GM21825 (cell line): ENCODE measurements around the gene DLX6.
"Not testable (repeated sequence)": the region's sequence is repeated elsewhere in the genome, so short reads cannot be mapped to it uniquely, and the experiment has no call there.

Experiments
- ATAC-seq: cut with Tn5 transposase; IDR thresholded peaks from one replicate; pipeline ENCODE4 v1.9.1; 2021; ENCODE audit warnings: mild to moderate bottlenecking, moderate library complexity; ENCODE audit not compliant: unreplicated experiment

The DLX6 gene

DNA sequence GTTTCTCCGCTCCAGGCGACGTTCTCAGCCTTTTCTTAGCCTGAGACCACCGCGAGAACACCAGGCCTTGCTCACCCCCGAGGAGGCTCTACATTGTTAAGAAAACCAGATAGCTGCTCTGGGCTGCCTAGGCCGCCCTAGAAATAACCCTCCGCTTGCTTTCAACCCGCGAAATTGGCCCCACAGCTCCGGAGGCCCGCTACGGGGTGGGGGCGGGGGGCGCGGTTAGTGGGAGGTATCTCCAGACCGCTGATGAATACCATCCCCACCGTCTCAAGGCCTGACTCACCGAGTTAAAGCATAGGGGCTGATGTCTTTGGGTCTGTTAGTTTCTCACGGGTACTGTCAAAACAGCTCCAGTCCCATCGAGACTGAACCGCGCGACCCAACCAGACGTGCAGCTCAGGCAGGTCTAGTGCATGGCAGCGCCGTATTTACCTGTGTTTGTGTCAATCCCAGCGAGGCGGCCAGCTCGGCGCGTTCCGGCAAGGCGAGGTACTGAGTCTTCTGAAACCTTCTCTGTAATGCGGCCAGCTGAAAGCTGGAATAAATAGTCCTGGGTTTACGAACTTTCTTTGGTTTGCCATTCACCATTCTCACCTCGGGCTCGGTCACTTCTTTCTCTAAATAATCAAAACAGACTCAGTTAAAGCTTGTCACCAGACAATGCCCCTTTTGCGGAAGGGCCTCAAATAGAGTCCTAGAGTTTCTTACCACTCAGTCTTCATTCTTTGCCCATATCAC is 16.6 kb downstream of the DLX6 start:
- no peak for ATAC-seq

- no peak for ATAC-seq
These were observed 17.3 kb downstream of the DLX6 start for GRCh38 chr7:97022491-97023306.

DNA sequence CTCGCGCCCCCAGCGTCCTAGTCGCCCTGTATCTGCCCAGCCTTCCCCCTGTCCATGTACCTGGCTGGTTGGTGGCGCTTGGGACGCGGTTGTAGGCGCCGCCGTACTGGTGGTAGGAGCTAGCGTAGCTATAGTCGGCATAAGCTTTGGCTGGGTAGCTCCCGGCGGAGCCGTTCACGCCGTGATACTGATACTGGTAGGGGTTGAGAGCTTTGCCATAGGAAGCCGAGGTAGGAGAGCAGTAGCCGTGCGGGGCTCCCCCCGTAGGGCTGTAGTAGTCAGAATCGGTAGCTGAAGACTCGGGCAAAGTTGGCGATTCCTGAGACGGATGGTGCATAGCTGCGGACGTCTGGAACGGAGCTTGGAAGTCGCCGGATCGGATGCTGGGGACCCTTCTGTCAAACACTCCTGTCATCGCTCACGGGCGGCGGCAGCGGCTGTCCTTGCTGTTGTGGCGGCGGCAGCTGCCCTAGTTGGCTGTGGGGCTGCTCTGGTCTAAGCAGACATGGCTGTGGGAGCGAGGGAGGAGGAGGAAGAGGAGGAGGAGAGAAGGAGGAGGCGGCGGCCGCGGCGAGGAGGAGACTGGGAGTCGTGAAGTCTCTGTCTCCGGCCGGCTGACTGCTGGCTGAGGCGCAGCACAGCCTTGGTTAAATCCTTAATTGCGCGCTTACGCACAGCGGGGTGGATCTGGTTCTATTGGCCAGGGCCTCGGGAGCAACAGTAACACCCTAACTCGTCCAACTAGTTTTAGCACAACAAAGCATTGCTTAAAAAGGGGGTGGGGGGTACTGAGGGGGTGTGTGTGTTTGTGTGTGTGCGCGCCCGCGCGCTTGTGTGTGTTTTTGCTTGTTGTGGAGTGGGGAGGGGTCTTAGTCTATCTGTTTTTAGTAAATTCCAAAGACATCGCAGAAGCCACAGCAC is 19.1 kb downstream of the DLX6 start, which contains the start of gene DLX5:
Gene DLX5 (minus strand): TSS at position 623 of the 921 bp plus-strand sequence. CDS start 208 bp downstream, at position 415.
- no peak for ATAC-seq

DNA sequence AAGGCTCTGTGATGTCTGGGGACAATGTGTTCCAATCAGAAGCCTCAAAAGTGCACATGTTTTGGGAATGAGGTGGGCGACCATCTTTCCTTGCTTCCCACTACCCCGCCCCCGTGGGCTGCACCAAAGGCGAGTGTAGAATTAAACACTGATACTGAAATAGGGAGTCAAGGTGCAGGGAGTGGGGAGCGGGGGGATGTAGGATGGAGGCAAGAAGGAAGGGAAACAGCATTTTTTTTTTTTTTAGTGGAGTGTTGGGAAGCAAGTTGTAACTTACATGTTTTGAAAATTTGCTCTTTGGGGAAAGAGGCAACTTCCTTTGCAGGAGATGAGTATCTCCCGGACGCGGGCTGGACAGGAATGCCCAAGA is 19.8 kb downstream of the DLX6 start:
- no peak for ATAC-seq

GRCh38 chr7:97025983-97026714 is 20.8 kb downstream of the DLX6 start:
- ATAC-seq = no peak

- ATAC-seq = peak; percentile 14
These were observed 21.5 kb downstream of the DLX6 start for GRCh38 chr7:97026715-97027426.

GRCh38 chr7:97027427-97028234 is 22.3 kb downstream of the DLX6 start:
- peak; percentile 85 for ATAC-seq

DNA sequence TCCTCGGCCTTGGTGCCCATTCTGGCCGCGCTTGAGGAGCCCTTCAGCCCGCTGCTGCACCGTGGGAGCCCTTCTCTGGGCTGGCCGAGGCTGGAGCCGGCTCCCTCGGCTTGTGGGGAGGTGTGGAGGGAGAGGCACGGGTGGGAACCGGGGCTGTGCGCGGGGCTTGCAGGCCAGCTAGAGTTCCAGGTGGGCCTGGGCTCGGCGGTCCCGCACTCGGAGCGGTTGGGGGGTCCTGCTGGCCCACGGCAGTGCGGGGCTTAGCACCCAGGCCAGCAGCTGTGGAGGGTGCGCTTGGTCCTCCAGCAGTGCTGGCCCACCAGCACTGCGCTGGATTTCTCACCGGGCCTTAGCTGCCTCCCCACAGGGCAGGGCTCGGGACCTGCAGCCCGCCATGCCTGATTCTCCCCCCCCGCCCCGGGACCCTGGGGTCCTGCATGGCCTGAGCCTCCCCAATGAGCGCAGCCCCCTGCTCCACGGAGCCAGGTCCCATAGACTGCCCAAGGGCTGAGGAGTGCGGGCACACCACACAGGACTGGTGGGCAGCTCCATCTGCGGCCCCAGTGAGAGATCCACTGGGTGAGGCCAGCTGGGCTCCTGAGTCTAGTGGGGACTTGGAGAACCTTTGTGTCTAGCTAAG is 29.0 kb downstream of the DLX6 start:
- not testable (repeated sequence) for ATAC-seq

DNA sequence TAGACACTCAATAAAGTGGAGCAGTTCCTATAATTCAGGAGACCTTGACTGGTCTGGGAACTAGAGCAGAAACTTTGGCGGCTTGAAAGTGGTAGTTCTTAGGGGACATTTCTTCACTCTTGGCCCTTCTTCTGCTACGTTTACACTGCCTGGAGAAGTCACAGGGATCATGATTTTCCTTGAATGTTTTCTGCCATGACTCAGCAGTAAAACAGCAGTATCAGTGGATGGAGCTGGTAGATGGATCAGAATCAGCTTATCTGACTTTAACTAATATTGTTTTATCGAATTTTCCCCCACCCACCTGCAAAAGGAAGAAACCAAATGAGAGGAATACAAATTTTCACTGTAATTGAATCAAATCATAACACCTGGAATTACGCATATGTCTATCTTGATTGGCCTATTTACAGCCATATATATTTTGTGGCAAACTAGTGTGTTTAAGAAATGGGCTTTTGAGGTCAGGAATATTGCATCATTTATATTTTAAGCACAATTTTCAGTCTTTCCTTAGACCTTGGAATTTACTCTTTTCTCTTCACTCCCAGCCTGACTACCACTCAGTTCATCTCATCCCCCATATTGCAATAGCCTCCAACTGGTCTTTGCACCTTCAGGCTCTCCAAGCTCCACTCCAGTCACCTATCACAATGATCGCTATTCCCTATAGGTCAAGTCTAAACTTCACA is 34.2 kb downstream of the DLX6 start:
- no peak for ATAC-seq

DNA sequence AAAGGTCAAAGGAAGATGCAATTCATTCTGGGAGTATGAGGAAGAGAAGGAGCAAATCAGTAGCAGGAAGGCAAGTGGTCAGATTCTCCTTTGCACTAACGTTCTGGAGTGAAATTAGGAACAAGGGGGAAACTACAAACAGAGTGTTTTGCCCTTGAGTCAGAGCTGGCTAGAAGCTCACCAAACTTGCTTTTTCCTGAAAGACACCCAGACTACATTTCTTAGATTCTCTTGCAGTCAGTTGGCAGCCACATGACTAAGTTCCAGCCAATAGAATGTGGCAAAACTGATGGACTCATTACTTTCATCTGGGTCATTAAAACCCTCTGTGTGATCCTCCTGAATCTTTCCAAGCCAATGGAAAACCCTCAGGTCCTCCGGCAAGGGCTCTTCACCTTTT is 37.9 kb downstream of the DLX6 start:
- ATAC-seq = no peak
